Progenitor cell of endocrine pancreas (in vitro differentiated cells): ENCODE results near the gene PPM1B. TPM values are rescaled to one million over a fixed set of nuclear protein-coding genes. Genes with fewer than 3 reads are reported as not detected.
"Not testable (repeated sequence)": the region's sequence is repeated elsewhere in the genome, so short reads cannot be mapped to it uniquely, and the experiment has no call there.

Source experiments
- DNase-seq: peaks from one replicate; pipeline ENCODE4 v3.0.0; 2021; ENCODE audit warnings: low spot score; ENCODE audit not compliant: unreplicated experiment
- H3K27ac Mint-ChIP-seq: 2 replicates; pipeline ENCODE4 v1.8.0; 2021; ENCODE audit warnings: mild to moderate bottlenecking, moderate library complexity, mixed read lengths
- H3K27me3 Mint-ChIP-seq: 2 replicates; pipeline ENCODE4 v1.8.0; 2021; ENCODE audit warnings: mixed read lengths
- H3K36me3 Mint-ChIP-seq: 2 replicates; pipeline ENCODE4 v1.8.0; 2022; ENCODE audit warnings: mixed read lengths; ENCODE audit not compliant: insufficient read depth
- H3K4me1 Mint-ChIP-seq: 2 replicates; pipeline ENCODE4 v1.8.0; 2021; ENCODE audit warnings: low read depth, mixed read lengths
- H3K4me3 Mint-ChIP-seq: 2 replicates; pipeline ENCODE4 v1.8.0; 2021; ENCODE audit warnings: low read depth, mild to moderate bottlenecking, moderate library complexity, mixed read lengths
- H3K9me3 Mint-ChIP-seq: 2 replicates; pipeline ENCODE4 v1.8.0; 2021; ENCODE audit warnings: low read depth, mixed read lengths
- CTCF ChIP-seq: fragments of 200-600 bp; sonication (generic); IDR thresholded peaks from one replicate; pipeline ENCODE4 v1.5.0; 2021; ENCODE audit warnings: antibody characterized with exemption, mild to moderate bottlenecking; ENCODE audit not compliant: unreplicated experiment
- total RNA-seq: library from RNA; stranded (reverse); gene quantifications from 2 replicates; pipeline ENCODE4 v1.2.1, GENCODE V29; 2021

Gene PPM1B
- total RNA-seq, 1 donor from 2014 or later, result 60.8 TPM

GRCh38 chr2:44254023-44254422 lies 85.3 kb downstream of the PPM1B start:
- no peak overlapping the region for H3K27ac Mint-ChIP-seq
- no peak for DNase-seq
- H3K4me1 Mint-ChIP-seq, result peaks cover 2% of the 10 kb centered on the region
- no peak for TF ChIP-seq CTCF
- H3K27me3 Mint-ChIP-seq, result no peaks in the 10 kb centered on the region
- H3K36me3 Mint-ChIP-seq, result peaks cover 10% of the 10 kb centered on the region
- H3K4me3 Mint-ChIP-seq, result no peak overlapping the region
- peaks cover 15% of the 10 kb centered on the region for H3K9me3 Mint-ChIP-seq

GRCh38 chr2:44255704-44256103 lies 87.0 kb downstream of the PPM1B start:
- peaks cover 15% of the 10 kb centered on the region for H3K9me3 Mint-ChIP-seq
- not testable (repeated sequence) for H3K4me3 Mint-ChIP-seq, H3K4me1 Mint-ChIP-seq, H3K36me3 Mint-ChIP-seq, H3K27me3 Mint-ChIP-seq, DNase-seq, H3K27ac Mint-ChIP-seq

- H3K27me3 Mint-ChIP-seq, H3K36me3 Mint-ChIP-seq, H3K27ac Mint-ChIP-seq, H3K4me1 Mint-ChIP-seq, DNase-seq, H3K4me3 Mint-ChIP-seq, H3K9me3 Mint-ChIP-seq: not testable (repeated sequence)
Measured at GRCh38 chr2:44257802-44258201, 89.1 kb downstream of the PPM1B start.

- Mint-ChIP-seq H3K36me3 (peaks cover 4% of the 10 kb centered on the region), H3K27ac (no peak overlapping the region), H3K4me3 (no peak overlapping the region), H3K27me3 (no peaks in the 10 kb centered on the region), H3K9me3 (peaks cover 11% of the 10 kb centered on the region), H3K4me1 (peaks cover 20% of the 10 kb centered on the region)
- no peak for TF ChIP-seq CTCF
- DNase-seq, result no peak
Measured at GRCh38 chr2:44267269-44267795, 98.7 kb downstream of the PPM1B start.

- H3K27me3 Mint-ChIP-seq, result no peaks in the 10 kb centered on the region
- no peak overlapping the region for H3K4me3 Mint-ChIP-seq
- no peak for DNase-seq
- H3K9me3 Mint-ChIP-seq, result peaks cover 11% of the 10 kb centered on the region
- H3K36me3 Mint-ChIP-seq, result peaks cover 4% of the 10 kb centered on the region
- peak overlapping the region; percentile 46 for H3K27ac Mint-ChIP-seq
- peaks cover 20% of the 10 kb centered on the region for H3K4me1 Mint-ChIP-seq
- TF ChIP-seq CTCF, result no peak
Measured at GRCh38 chr2:44267796-44268648, 99.3 kb downstream of the PPM1B start.

GRCh38 chr2:44269831-44270230 lies 101.2 kb downstream of the PPM1B start:
- no peak for DNase-seq
- Mint-ChIP-seq H3K4me3 (no peak overlapping the region), H3K27me3 (no peaks in the 10 kb centered on the region), H3K9me3 (peaks cover 11% of the 10 kb centered on the region), H3K36me3 (peaks cover 4% of the 10 kb centered on the region), H3K27ac (no peak overlapping the region), H3K4me1 (peaks cover 18% of the 10 kb centered on the region)
- TF ChIP-seq CTCF, result no peak
